DMS153 treated with DMSO at 0.1 percent for 48 hours (cell line): ENCODE results near the gene CDKN1A.
"Not testable (repeated sequence)": the region's sequence is repeated elsewhere in the genome, so short reads cannot be mapped to it uniquely, and the experiment has no call there.

Experiments used
- DNase-seq: peaks from one replicate; lab custom pipeline; 2025; ENCODE audit not compliant: unreplicated experiment; lab: John Stamatoyannopoulos, UW

Gene CDKN1A

DNA sequence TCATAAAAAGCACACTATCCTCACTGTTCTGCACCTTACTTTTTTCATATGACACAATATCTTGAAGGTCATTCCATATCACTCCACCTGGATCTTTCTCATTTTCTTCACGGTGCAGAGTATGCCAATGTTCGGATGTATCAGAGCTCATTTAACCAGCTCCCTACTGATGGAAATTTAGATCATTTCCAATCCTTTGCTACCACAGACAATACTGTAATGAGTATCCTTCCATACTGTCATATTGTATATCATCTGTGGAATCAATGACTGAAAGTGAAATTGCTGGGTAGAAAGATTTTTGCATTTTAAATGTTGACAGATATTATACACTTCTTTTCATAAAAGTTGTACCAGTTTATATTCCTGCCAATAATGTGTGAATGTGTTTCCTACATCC lies 16.9 kb downstream of the CDKN1A start:
- no peak for DNase-seq

DNA sequence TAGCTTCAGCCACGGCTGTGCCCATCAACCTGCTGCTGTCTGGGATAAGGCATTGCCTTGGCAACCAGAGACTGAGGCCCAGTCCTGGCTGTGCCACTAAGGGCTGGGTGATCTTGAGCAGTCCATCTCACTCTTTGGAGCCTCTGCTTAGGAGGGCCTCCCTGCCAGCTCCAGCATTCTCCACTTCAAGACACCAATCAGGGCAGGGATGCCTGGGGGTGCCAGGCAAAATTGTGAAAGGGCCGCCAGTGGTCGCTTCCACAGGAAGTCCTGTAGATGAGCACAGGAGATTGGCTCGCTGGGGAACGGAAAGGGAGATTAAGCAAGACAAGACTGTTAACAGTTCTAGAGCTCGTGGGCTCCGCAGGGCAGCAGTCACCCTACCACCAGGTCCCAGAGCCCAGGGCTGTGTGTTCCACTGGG lies 19.0 kb downstream of the CDKN1A start, which contains the start of gene RAB44:
TSS of gene RAB44 (plus strand) at position 346 of the 423 bp plus-strand sequence. CDS start 6,410 bp downstream, outside the sequence.
- no peak for DNase-seq

DNA sequence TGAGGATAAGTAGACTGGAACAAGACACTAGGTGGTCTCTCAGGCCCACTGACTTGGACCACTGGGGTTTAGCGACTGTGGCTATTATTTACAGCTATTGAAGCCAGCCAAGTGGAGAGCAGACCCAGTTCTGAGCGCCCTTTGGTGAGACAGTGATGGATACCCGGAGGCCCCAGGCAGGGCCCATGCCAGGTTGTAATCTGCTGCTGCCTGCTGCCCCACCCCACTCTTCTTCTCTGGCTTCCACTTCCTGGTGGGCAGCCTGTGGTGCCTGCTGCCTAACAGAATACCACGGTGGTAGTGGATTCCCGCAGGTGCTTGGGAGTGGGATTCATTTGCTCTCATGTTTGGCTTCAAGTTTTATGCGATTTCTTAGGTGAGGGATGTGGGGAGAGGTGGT lies 19.7 kb downstream of the CDKN1A start:
- no peak for DNase-seq

DNA sequence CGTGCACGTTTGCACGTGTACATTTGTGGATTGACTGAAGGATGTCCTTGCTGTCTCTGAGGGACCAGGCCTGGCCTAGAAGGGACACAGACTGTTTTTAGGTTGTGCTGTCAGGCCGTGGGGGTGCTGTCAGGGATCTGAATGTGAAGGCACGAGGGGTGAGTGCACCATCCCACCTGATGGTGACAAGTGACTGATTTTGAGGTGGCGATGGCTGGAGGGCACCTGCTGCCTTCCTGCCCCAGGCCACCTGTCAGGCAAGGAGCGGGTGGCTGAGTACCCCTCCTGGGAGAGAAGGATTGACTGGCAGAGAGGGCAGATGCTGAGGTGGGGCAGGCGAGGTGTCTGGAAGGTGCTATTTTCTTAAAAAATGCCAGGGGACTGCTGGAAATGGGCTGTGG lies 20.4 kb downstream of the CDKN1A start:
- DNase-seq = no peak

DNA sequence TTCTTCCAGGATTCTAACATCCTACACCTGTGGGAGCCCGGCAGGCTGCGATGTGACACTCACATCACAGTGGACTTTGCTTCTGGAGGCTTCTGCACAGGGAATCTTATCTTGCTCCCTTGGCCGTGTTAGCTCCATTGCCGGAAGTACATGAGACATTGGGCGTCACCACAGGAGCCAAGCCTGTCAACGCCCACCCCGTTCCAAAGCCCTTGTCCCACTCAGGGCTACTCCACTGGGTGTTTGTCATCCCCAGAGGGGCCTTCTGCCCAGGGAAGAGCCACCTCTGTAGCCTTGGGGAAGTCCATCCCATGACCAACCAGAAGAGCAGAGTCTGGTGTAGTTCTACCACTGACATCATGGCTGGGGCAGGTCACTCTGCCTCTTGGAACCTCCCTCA lies 20.8 kb downstream of the CDKN1A start:
- DNase-seq = no peak

DNA sequence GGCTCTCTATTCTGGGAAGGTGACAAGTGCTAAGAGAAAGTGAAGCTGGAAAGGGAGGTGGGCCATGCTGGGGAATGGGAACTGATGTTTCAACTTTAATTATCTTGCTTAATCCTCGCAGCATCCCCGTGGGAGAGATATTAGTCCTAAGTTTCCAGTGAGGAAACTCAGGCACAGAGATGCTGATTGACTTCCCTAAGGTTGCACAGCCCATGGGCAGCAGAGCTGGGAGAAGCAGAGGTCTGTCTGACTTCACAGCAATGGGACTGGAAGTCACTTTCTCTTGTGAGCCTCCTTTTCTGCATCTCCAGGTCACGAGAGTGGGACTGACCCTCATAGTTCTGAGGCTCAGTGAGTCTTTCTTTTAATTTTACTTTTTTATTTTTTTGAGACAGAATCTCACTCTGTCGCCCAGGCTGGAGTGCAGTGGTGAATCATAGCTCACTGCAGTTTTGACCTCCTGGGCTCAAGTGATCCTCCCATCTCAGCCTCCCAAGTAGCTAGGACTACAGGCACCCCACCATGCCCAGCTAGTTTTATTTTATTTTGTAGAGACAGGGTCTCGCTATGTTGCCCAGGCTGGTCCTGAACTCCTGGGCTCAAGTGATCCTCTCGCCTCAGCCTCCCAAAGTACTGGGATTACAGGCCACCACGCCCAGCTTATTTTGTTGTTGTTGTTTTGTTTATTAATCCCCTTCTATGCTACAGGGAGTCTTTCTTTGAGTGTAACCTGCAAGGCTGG lies 21.7 kb downstream of the CDKN1A start:
- no peak for DNase-seq

DNA sequence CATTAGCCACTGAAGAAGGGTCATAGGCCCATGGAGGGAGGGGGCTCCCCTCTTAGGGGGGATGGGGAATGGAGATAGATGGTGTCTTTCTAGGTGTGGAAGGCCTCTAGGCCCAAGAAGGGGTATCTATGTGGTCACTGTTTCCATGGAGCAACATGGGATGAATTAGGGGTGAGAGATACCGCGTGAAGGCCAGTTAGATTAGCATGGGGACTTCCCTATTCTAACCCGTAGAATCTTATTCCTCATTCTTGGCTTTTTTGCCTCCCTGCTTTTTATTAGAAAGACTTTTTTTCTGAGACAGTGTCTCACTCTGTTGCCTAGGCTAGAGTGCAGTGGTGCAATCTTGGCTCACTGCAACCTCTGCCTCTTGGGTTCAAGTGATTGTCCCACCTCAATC lies 22.3 kb downstream of the CDKN1A start:
- DNase-seq = no peak

DNA sequence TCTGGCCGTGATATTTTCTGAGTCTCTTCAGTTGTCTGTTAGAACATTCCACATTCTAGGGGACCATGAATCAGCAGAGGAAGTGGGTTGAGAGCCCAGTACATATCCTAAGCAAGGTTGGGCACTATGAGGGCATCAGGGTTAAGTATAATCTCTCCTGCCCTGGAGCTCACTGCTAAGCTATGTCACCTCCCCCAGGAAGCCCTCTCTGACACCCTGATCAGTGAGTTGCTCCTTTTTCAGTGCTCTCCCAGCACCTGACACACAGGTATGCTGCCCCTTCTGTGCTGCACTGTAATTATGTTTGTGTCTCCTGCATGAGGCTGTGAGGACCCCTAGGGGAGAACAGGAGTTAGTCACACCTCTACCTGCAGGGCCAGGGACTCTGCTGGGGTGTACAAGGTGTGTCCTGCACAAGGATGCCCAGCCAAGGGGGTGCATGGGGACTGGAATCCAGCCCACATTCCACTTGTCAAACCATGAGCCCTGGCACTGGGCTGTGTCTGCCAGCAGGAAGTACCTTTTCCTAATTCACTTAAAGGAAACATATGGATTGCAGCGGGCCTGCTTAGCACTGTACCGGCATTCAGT lies 23.0 kb downstream of the CDKN1A start:
- no peak for DNase-seq

DNA sequence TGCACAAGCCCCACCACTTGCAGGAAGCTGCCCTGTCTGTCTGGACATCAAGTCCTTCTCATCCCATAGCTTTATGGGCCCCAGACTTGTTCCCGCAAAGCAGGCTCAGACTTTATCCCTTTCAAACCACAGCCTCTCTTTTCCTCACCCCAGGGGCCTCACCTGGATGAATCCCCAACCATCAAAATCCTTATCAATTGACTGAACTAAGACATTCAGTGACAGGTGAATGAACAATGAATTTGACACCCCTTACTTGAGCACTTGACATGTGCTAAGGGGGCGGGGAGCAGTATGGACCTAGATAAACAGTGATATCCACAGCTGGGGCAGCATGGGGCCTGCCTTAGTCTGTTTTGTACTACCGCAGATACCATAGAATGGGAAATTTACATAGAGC lies 24.1 kb downstream of the CDKN1A start:
- no peak for DNase-seq

DNA sequence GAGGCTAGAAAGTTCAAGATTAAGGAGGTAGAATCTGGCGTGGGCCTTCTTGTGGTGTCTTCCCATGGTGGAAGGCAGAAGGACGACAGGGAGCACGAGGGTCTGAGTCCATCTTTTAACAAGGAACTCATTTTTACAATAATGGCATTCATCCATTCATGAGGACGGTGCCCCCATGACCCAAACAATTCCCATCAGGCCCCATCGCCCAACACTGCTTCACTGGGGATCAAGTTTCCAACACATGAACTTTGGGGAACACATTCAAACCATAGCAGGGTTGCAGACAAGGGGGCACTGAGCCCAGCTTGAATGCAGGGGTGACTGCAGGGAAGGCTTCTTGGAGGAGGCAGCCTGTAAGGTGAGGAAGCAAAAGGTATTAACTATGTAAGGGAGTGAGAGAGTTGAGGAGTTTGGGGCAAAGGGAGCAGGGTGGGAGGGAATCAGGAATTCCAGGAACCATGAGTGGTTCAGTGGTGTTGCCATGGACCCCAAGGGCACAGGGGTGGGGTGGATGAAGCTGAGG lies 24.6 kb downstream of the CDKN1A start:
- DNase-seq = no peak

DNA sequence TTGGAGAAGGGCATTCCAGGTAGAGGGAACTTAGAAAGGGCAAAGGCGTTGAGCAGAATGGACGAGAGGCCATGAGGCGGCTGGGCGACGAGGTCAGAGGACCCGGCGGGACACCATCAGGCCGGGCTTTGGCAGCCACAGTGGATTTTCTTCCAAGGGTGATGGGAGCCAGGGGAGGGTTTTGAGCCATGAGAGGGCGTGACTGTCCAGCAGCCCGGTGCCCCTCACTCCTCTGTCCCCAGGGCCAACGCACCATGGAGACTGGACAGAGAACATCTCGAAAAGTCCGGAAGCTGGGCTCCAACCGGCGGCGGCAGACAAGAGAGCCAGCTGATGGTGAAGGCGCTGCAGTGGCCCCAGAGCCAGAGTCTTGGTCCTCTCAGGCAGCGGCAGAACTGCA lies 25.5 kb downstream of the CDKN1A start:
- no peak for DNase-seq

DNA sequence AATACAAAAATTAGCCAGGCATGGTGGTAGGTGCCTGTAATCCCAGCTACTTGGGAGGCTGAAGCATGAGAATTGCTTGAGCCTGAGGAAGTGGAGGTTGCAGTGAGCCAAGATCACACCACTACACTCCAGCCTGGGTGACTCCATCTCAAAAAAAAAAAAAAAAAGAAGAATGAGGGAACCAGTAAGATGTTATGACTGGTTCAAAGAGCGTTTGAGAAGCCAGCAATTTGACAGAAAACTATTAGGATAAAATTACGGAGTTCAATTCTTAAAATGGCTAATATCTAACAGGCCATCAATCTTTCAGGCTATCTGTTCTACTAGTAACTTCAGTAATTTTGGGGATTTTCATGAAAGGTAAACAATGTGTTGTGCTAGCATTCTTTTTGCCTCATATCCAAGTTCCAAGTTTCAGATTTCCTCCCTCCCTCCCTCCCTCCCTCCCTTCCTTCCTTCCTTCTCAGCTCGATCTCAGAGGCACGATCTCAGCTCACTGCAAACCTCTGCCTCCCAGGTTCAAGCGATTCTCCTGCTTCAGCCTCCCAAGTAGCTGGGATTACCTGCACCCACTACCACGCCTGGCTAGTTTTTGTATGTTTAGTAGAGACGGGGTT lies 26.6 kb downstream of the CDKN1A start:
- not testable (repeated sequence) for DNase-seq

DNA sequence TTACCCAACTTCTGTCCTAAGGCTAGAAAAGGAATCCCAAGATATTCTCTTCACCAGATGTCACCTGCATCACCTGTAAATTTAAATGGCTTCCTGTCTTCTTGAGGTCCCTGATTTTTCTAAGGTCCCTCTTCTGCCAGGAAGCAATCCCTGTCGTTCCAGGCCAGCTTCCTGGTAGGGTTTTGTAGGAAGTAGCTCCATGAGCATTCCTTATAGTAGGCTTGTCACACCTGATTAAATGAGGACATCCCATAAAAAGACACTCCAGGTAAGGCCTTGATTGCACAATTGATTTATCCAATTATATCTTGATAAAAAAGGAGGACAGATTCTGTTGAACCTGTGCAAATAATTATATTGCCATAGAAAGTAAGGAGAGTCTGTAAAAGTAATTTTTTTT lies 27.8 kb downstream of the CDKN1A start:
- DNase-seq = no peak

DNA sequence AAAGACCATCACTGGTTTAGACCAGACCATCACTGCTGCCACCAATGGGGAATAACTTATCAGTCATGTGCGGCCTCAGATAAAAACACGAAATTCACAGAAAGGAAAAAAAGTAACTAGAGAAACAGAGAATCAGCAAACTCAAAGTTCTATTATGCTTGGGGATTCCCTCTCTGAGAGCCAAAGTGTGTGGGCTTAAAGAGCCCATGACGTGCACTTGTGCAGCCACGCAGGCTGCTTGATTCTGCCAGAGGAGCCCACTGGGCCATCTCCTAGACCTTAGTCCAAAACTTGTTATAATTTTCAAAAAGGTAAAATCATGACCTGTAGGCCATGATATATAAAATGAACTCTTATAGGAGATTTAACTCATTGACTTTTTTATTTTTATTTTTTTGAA lies 34.3 kb downstream of the CDKN1A start:
- DNase-seq = no peak

DNA sequence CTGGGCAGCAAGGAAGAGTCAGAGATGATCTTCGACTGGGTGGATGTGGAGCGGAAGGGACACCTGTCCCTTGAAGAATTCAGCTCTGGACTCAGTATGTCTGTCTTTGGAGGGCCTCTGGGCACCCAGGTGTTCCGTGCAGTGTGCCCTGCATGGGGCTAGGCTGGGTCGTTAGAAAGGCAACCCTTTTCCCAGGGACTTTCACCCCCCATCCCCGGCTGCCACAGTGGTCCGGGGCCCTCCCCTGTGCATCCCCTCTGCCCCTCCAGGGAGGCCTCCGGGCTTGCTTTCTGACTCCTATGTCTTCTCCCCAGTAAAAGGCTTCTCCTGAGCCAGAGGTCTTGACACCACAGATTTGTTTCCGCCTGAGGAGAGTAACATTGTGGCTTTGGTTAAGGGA lies 35.3 kb downstream of the CDKN1A start:
- no peak for DNase-seq

DNA sequence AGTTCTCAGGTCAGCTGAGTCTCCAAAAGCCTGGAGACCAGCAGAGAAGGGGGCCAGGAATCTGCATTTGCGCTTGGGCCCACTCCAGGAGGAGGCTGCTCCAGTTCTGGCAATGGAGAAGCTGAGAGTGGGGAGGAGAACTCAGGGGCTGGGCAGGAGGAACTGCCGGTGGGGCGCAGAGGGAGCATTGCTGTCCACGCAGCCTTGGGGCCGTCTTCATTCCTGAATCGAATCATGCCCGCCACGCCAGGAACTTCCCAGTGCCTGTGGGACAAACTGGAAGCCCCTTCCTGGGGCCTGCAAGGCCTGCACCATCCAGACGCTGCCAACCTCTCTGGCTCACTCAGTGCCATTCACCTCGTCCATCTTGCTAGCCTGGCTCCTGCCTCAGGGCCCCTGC lies 36.0 kb downstream of the CDKN1A start:
- DNase-seq = no peak

DNA sequence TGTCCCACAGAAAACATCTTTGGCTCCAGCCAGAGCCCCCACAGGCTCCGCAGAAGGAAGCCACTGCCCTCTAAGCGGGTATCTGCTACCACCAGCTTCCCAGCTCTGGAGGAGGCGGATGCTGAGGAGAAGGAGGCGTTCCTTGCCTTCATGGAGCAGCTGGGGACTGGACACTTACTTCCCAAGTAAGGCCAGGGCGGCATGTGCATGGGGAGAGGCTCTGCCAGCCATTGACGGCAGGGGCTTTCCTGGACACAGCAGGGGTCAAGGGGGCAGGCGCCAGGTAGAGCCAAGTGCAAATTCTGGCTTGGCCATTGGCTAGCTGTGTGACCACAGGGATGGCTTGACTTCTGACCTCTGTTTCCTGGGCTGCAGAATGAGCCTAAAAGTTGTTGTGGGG lies 37.0 kb downstream of the CDKN1A start:
- no peak for DNase-seq

DNA sequence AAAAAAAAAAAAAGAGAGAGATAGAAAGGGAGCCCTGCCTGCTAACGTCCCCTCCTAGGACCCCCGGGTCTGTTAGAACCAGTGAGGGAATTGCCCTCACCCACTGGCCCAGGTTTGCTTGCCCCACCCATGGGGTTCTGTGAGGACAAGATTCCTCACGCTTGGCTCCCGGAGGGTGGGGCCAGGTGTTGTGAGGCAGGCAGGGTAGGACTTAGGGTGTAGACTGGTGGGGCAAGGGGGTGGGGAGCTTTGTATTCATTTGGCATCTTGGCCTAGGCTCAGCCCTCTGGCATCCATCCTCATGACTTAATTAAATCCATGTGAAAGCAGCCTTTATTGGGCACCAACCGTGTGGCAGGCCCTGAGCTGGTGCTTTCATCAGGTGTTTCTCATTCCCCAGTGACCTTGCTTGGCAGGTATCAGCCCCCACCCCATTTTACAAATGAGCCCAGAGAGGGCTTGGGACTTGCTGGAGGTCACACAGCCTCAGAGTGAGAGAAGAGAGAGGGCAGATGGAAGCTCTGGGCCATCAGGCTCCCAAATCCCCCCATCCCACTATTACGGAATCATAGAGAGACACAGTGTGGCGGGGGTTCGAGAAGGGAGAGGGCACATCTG lies 38.1 kb downstream of the CDKN1A start:
- no peak for DNase-seq

DNA sequence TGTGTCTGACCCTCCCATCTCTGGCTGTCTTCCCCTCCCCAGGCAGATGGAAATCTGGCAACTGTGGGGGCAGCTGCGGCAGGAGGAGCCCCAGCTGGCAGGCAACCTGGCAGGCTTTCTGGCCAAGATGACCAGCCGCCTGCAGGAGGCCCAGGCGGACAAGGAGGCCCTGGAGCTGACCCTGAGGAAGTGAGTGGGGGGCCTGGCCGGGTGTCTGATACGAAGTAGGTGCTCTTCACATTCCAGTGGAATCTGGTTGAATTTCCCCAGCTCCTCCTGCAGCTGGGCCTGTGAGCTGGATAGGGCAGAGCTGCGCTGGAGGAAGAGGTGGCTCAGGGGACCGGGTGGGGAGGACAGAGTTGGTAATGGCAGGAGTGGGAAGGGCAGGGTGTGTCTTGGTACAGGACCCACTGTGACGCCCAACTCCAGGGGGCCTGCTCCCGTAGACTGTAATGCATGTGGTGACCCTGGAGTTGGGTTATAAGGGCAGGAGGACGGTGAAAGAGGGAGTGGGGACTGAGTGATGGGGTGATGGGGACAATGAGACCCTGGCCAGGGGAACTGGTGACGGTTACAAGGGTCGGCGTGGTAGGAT lies 38.8 kb downstream of the CDKN1A start:
- no peak for DNase-seq

DNA sequence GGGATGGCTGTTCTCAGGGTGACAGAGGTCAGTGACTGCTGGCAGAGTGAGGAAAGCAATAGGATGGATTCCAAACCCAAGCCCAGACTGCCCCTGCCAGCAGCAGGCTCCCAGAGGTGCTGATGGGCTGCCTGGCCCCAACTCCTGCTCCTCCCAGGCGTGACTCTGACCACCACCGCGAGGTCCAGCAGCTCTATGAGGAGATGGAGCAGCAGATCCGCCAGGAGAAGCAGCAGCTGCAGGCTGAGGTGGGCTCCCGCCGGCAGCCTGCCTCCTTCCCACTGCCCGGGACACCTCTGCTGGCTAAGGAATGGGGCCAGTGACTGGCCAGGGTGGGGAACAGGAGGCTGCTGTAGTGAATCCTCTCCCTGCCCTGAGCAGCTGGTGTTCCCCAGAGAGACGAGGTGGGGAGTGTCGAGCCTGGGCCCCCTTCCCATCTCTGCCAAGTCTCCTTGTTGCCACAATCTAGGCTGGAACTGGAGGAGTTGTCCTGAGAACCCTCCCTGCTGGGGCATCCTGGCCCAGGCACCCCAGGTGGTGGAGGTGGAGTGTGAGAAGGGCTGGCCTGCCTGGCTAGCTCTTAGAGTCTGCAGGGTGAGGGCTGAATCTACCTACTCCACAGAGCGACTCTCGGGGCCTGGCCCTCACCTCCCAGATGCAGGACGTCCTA lies 39.5 kb downstream of the CDKN1A start:
- DNase-seq = no peak

DNA sequence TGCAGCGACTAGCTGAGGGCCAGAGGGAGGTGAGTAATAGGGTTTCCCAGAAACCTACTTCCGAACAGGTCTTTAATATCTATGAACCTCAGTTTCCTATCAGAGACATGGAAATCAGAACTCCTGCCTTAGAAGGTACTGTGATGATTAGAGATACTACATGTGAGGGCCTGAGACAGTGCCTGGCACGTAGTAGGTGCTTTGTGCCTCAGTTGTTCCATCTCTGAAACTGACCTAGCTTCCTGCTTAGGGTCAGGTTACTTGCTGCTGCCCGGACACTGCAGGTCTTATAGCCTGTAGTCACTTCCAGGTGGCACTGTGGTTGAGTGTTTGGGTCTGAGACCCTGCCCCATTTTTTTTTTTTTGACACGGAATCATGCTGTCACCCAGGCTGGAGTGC lies 40.0 kb downstream of the CDKN1A start:
- no peak for DNase-seq
